Endometrium (tissue), 2 donors: ENCODE results near the gene CDK5RAP2.
"Not testable (repeated sequence)": the region's sequence is repeated elsewhere in the genome, so short reads cannot be mapped to it uniquely, and the experiment has no call there.

Source experiments
- FAIRE-seq: peaks from 2 replicates; lab custom pipeline; 2012; peaks lifted over from hg19 to GRCh38; lab: Jason Lieb, UNC
- donor health status: control.
- donor health status: control.

CDK5RAP2 gene

GRCh38 chr9:120510816-120511215 is 69.2 kb downstream of the CDK5RAP2 start:
- FAIRE-seq = no peak

- no peak for FAIRE-seq
These were observed 71.9 kb downstream of the CDK5RAP2 start for GRCh38 chr9:120507936-120508510.

- FAIRE-seq = no peak
These were observed 74.8 kb downstream of the CDK5RAP2 start for GRCh38 chr9:120505186-120505585.

- no peak for FAIRE-seq
These were observed 79.2 kb downstream of the CDK5RAP2 start for GRCh38 chr9:120500733-120501132.

GRCh38 chr9:120497865-120498264 is 82.1 kb downstream of the CDK5RAP2 start:
- not testable (repeated sequence) for FAIRE-seq

- FAIRE-seq = not testable (repeated sequence)
These were observed 83.5 kb downstream of the CDK5RAP2 start for GRCh38 chr9:120496438-120496837.

GRCh38 chr9:120490888-120491595 is 88.9 kb downstream of the CDK5RAP2 start:
- no peak for FAIRE-seq

GRCh38 chr9:120486835-120487234 is 93.1 kb downstream of the CDK5RAP2 start:
- no peak for FAIRE-seq

- FAIRE-seq = no peak
These were observed 93.6 kb downstream of the CDK5RAP2 start for GRCh38 chr9:120486347-120486746.

- FAIRE-seq = no peak
These were observed 94.2 kb downstream of the CDK5RAP2 start for GRCh38 chr9:120485788-120486187.

- FAIRE-seq = no peak
These were observed 95.8 kb downstream of the CDK5RAP2 start for GRCh38 chr9:120484162-120484561.

- FAIRE-seq = no peak
These were observed 97.4 kb downstream of the CDK5RAP2 start for GRCh38 chr9:120482424-120483186.

- FAIRE-seq = no peak
These were observed 98.1 kb downstream of the CDK5RAP2 start for GRCh38 chr9:120481846-120482245.

- no peak for FAIRE-seq
These were observed 98.7 kb downstream of the CDK5RAP2 start for GRCh38 chr9:120481248-120481647.

GRCh38 chr9:120480707-120481106 is 99.3 kb downstream of the CDK5RAP2 start:
- FAIRE-seq = no peak

- FAIRE-seq = no peak
These were observed 101.8 kb downstream of the CDK5RAP2 start for GRCh38 chr9:120478208-120478607.

GRCh38 chr9:120477534-120478001 is 102.4 kb downstream of the CDK5RAP2 start:
- no peak for FAIRE-seq

GRCh38 chr9:120475341-120475740 is 104.6 kb downstream of the CDK5RAP2 start:
- no peak for FAIRE-seq

GRCh38 chr9:120474591-120475243 is 105.2 kb downstream of the CDK5RAP2 start:
- no peak for FAIRE-seq

- no peak for FAIRE-seq
These were observed 106.4 kb downstream of the CDK5RAP2 start for GRCh38 chr9:120473608-120474007.

- no peak for FAIRE-seq
These were observed 114.1 kb downstream of the CDK5RAP2 start for GRCh38 chr9:120465685-120466407.

GRCh38 chr9:120464887-120465421 is 115.0 kb downstream of the CDK5RAP2 start:
- no peak for FAIRE-seq
